NCI-H2196 (cell line): Measurements from ENCODE around the gene MUS81.

Experiments used
- DNase-seq: peaks from one replicate; lab custom pipeline; 2025; ENCODE audit not compliant: unreplicated experiment; lab: John Stamatoyannopoulos, UW

The MUS81 gene

GRCh38 chr11:65859812-65860277 lies 388 bp upstream of the MUS81 start:
- DNase-seq = no peak

- DNase-seq = no peak
These were observed 902 bp downstream of the MUS81 start for GRCh38 chr11:65861165-65861505.

GRCh38 chr11:65861533-65862183 lies 1.4 kb downstream of the MUS81 start:
- no peak for DNase-seq

- DNase-seq = no peak
These were observed 2.0 kb downstream of the MUS81 start for GRCh38 chr11:65862191-65862735.

DNA sequence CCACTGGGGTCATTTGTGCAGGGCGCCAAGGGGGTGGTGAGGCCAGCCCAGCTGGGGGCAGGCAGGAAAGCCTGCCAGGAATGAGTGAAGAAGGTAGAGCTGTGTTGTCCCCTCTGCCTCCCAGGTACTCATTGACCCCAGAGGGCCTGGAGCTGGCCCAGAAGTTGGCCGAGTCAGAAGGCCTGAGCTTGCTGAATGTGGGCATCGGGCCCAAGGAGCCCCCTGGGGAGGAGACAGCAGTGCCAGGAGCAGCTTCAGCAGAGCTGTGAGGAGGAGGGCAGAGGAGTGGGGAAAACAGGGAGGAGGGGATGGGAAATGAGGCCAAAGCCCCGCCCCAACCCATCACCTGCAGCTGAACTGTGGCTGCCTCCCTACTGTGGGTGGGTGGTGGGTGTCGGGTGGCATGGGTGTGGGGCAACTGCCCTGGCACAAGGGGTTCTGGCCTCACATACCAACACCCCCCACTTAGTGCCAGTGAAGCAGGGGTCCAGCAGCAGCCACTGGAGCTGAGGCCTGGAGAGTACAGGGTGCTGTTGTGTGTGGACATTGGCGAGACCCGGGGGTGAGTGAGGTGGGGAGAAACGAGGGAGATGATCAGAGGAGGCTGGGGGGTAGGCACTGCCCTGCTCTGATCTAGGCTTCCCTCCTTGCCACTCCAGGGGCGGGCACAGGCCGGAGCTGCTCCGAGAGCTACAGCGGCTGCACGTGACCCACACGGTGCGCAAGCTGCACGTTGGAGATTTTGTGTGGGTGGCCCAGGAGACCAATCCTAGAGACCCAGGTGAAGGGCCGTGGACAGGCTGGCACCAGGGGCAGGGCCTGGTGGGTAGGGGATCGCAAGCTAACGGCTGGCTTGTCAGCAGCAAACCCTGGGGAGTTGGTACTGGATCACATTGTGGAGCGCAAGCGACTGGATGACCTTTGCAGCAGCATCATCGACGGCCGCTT lies 3.0 kb downstream of the MUS81 start:
- no peak for DNase-seq

DNA sequence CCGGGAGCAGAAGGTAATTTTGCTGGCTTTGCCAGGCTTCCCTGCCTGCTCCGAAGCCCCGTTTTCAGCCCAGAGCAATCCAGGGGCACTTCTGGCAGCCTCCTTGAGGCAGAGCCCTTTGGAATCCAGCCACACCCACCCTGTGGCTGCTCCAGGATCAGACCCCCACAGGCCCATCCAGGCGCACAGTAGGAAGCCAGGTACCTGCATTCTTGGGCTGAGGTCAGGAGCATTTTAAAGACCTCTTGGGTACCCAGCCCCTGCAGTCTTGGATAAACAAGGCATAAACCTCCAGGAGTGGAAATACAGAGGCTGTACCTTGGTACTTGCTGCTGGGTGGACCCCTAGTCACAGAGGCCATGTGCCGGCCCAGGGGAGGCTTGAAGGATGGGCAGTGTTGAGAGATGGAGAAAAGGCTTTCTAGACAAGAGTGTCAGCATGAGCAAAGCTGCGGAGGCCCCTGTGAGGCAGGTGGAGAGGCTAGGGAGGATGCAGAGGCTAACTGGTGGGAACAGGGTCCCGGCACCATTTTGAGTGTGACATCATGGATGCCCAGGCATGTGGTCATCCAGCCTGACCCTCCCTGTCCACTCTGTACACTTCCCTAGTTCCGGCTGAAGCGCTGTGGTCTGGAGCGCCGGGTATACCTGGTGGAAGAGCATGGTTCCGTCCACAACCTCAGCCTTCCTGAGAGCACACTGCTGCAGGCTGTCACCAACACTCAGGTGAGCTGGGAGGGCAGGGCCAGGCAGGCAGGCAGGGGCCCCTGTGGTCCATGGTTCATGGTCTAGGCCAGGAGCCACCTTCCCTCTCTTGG lies 3.9 kb downstream of the MUS81 start:
- no peak for DNase-seq

- DNase-seq = no peak
These were observed 4.7 kb downstream of the MUS81 start for GRCh38 chr11:65864706-65865471.

- no peak for DNase-seq
These were observed 5.4 kb downstream of the MUS81 start for GRCh38 chr11:65865550-65866172.

DNA sequence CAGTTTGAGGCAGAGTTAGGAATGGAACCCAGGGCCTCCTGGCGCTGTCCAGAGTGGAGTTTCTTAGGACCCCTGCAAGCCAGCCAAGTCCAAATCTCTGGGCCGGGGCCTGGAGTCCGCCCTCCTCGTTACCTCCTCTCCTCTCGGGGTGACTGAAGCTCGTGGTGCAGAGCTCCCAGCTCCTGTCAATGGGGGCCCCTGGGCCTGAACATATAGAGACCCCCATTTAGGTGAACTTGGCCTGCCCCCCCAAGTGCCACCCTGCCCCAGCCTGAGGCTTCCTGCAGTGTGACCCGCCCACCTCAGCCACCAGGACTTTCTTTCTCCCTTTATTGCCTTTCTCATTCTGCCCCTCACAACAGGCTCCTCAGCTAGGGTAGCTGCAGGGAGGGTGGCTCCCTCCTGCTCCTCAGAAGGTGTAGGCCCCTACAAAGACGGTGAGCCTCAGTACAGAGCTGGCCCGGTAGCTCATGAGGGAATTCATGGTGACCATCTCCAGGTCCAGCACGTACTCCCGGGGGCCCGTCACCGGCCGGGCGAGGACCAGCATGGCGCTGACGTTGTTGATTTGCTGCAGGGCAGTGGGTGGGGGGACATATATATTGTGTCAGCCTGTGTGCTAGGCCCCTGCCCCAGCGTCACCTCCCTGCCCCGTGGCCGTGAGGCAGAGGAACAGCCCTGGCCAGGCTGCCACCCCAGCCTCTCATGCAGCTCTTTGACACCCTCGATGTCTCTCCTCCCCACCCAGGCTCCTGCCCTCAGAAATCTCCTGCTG lies 6.5 kb downstream of the MUS81 start:
- no peak for DNase-seq

GRCh38 chr11:65867284-65868071 lies 7.2 kb downstream of the MUS81 start:
- DNase-seq = no peak

DNA sequence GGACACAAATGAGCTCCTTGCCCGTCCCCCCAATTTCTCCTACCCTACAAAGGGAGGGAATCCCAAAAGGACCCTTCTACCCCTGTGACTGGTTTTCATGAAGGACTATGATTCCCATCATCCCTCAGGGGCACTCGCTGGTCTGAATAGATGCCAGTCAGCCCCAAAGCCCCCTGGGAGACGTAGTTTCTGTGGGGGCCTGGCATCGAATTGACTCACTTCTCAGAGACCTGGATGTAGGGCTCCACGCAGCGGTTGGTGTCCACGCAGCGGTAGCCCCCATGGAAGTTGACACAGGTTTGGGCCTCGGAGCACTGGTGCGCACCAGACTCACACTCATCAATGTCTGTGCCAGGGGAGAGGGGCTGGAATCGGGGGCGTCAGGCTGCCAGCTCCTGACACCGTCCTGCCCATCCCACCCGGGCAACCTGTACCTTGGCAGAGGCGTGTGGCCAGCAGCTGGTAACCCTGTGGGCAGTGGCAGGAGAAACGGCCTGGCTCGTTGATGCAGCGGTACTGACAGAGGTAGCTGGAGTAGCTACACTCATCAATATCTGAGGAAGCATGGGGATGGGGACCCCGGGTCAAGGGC lies 7.9 kb downstream of the MUS81 start:
- no peak for DNase-seq

GRCh38 chr11:65868907-65869306 lies 8.7 kb downstream of the MUS81 start:
- no peak for DNase-seq

DNA sequence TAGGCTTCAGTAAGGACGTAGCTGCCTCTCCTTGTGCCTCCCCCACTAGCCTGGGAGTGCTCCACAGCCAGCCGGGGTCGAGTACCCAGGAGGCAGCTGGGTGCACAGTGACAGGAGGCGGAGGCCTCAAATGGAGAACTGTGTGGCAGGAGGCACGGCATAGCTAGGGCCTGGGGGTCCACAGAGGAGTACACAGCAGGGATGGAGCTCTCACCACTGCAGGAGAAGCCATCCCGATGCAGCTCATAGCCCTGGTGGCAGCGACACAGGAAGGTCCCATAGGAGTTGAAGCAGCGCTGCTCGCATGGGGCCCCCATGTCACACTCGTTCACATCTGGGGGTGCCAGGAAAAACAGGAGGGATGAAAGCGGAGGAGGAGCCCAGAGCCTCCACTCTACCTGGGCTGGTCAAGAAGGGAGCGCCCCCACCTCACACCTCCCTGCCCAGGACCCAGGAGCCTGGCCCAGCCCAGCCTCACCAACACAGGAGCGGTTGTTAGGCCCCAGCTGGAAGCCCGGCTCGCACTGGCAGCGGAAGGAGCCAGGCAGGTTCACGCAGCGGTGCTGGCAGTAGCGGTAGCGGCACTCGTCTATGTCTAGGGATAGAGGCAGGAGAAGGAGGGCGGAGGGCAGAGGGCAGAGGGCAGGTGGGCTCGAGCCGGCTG lies 9.5 kb downstream of the MUS81 start:
- DNase-seq = no peak

DNA sequence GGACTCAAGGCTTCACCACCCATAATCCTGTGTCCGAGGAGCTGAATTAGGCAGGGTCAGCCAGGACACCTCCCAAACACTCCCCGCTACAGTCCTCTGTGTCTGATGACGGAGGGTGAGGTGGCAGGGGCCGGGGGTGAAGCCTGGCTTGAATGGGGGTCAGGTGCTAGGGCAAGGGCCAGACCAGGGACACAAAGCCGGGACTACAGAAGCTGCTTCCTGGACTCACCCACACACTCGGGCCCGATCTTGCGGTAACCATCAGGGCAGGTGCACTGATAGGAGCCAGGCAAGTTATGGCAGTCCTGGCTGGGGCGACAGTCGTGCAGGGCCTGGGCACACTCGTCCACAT lies 10.1 kb downstream of the MUS81 start:
- DNase-seq = no peak

DNA sequence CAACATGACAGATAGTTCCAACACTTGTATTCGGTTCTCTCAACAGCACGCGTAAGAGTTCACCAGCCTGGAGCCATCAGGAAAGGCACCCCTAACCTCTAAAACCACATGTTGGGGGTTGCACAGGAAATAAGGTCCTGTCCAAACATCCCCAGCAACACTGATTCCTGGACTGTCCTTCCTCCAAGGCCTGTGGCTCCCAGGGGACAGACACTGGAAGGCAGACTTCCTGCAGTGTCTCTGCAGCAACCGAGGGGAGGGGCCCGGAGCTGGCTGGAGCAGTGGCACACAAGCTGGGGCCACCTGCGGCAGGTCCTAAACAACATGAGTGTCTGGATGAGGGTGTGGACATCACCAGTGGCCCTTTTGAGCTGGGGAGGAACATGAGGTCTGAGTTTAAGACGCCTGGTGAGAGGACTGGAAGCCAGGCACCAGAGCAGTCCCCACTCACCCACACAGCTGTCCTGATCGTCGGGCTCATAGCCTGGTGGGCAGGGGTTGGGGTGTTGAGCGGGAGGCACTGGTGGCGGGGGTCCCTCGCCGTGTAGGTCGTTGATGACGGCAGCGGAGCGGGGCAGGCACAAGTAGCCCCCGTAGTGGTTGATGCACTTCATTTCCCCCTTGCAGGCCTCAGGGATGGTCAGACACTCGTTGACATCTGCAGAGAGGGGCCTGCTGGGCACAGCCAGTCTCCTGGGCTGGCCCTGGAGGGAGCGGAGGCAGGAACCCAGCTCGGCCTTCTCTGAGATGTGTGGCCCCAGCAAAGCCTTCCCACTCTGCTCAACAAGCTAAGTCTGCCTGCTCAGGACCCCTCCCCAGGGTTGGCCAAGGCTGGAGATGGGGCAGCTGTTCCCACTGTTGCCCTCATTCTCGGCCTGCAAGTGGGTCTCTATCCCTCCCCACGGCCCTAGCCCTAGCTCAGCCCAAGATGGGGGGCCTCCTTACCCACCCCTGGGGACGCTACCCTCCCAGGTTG lies 10.8 kb downstream of the MUS81 start:
- no peak for DNase-seq

DNA sequence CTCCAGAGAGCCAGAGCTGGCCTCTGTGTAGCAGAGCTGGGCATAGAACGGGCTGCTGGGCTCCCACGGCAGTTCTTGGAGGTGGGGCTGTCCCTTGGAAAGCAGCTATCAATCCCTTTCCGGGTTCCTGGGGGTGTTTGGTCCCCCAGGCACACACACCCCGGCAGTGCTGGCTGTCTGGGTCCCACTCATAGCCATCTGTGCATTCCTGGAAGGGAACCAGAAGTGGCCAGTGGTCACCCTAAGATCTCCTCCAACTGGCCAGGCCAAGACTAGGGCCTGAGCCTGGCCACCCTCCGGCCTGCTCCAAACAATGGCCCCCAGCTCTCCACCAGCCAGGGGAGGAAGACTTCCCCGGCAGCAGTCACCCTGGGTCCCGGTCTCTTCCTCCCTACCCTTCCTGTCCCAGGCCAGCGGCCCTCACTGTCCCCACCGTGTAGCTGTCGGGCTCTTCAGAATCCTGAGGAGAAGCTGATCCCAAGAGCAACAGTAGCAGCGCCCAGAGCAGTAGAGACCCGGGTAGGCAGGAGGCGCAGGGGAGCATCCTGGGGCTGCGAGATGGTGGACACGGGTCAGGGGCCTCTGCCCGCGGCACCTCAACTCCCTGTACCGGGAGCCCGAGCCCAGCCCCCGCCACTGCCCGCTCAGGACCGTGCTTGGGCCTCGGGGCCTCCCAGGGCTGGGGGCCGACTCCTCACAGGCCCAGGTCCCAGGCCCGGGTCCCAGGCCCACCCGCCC lies 11.7 kb downstream of the MUS81 start:
- DNase-seq = no peak
